ENCODE measurements around the gene RECQL5. TPM values are rescaled to one million over a fixed set of nuclear protein-coding genes. Genes with fewer than 3 reads are reported as not detected.

RECQL5 gene
- total RNA-seq, 1 experiment from 2014 or later, result 36.3 TPM

- CTCF ChIA-PET, result interaction anchor here (0.7 to 2.8 kb wide), 6 partner anchors 8 to 83 kb away, joined by 3 to 17 read pairs (median 4); partner anchors contain the start of gene SMIM5
- BruUV-seq (replicated peaks), result no TSS peak
- POLR2A ChIA-PET, result no interaction called here
Observed at GRCh38 chr17:75641343-75641742, 25.6 kb downstream of the RECQL5 start.

GRCh38 chr17:75640556-75641119, 26.3 kb downstream of the RECQL5 start:
- no peaks in the 10 kb centered on the region for H3K36me3 Mint-ChIP-seq (ENCODE audit: insufficient read depth, unreplicated experiment)
- peaks cover under 1% of the 10 kb centered on the region for H3K4me1 Mint-ChIP-seq (ENCODE audit: insufficient read depth, unreplicated experiment)
- H3K27ac Mint-ChIP-seq (ENCODE audit: low read depth, unreplicated experiment), result no peak overlapping the region
- ChIA-PET CTCF (interaction anchor here (1.0 to 2.8 kb wide), 4 partner anchors 7 to 27 kb away, joined by 3 to 17 read pairs (median 4); partner anchors contain the start of gene SMIM5), POLR2A (no interaction called here)
- no peak for TF ChIP-seq CTCF (IDR thresholded peaks at IDR 0.05; ENCODE audit: unreplicated experiment)
- no TSS peak for BruUV-seq (replicated peaks)
- no peaks in the 10 kb centered on the region for H3K27me3 Mint-ChIP-seq (ENCODE audit: insufficient read depth, unreplicated experiment)
- no peak overlapping the region for H3K4me3 Mint-ChIP-seq (ENCODE audit: unreplicated experiment)
- H3K9me3 Mint-ChIP-seq (ENCODE audit: unreplicated experiment), result no peaks in the 10 kb centered on the region
- intact Hi-C loops (cut with micrococcal nuclease), result no loop called here
- no peak for DNase-seq (ENCODE audit: unreplicated experiment)

More at GRCh38 chr17:75641343-75641742, 25.6 kb downstream of the RECQL5 start:
- H3K9me3 Mint-ChIP-seq (ENCODE audit: unreplicated experiment), result no peaks in the 10 kb centered on the region
- H3K27ac Mint-ChIP-seq (ENCODE audit: low read depth, unreplicated experiment), result no peak overlapping the region
- H3K4me3 Mint-ChIP-seq (ENCODE audit: unreplicated experiment), result no peak overlapping the region
- no peaks in the 10 kb centered on the region for H3K27me3 Mint-ChIP-seq (ENCODE audit: insufficient read depth, unreplicated experiment)
- no peaks in the 10 kb centered on the region for H3K36me3 Mint-ChIP-seq (ENCODE audit: insufficient read depth, unreplicated experiment)
- no peak for TF ChIP-seq CTCF (IDR thresholded peaks at IDR 0.05; ENCODE audit: unreplicated experiment)
- intact Hi-C loops (cut with micrococcal nuclease), result no loop called here
- peaks cover 5% of the 10 kb centered on the region for H3K4me1 Mint-ChIP-seq (ENCODE audit: insufficient read depth, unreplicated experiment)
- no peak for DNase-seq (ENCODE audit: unreplicated experiment)

- no peaks in the 10 kb centered on the region for H3K4me1 Mint-ChIP-seq (ENCODE audit: insufficient read depth, unreplicated experiment)
- no TSS peak for BruUV-seq (replicated peaks)
- ChIA-PET CTCF (interaction anchor here (0.5 to 1.4 kb wide), 3 partner anchors 10 to 247 kb away, joined by 3 read pairs; no protein-coding TSS in a partner anchor), POLR2A (no interaction called here)
- intact Hi-C loops (cut with micrococcal nuclease), result loop anchor here (10.0 kb wide), 1 partner anchor 215 kb away; no protein-coding TSS in a partner anchor
- no peak overlapping the region for H3K4me3 Mint-ChIP-seq (ENCODE audit: unreplicated experiment)
- H3K36me3 Mint-ChIP-seq (ENCODE audit: insufficient read depth, unreplicated experiment), result no peaks in the 10 kb centered on the region
- no peak for DNase-seq (ENCODE audit: unreplicated experiment)
- H3K9me3 Mint-ChIP-seq (ENCODE audit: unreplicated experiment), result no peaks in the 10 kb centered on the region
- TF ChIP-seq CTCF (IDR thresholded peaks at IDR 0.05; ENCODE audit: unreplicated experiment), result no peak
- no peaks in the 10 kb centered on the region for H3K27me3 Mint-ChIP-seq (ENCODE audit: insufficient read depth, unreplicated experiment)
- H3K27ac Mint-ChIP-seq (ENCODE audit: low read depth, unreplicated experiment), result no peak overlapping the region
Observed at GRCh38 chr17:75639771-75640555, 27.0 kb downstream of the RECQL5 start.

- H3K36me3 Mint-ChIP-seq (ENCODE audit: insufficient read depth, unreplicated experiment), result no peaks in the 10 kb centered on the region
- H3K4me1 Mint-ChIP-seq (ENCODE audit: insufficient read depth, unreplicated experiment), result no peaks in the 10 kb centered on the region
- H3K4me3 Mint-ChIP-seq (ENCODE audit: unreplicated experiment), result no peak overlapping the region
- intact Hi-C loops (cut with micrococcal nuclease), result loop anchor here (10.0 kb wide), 1 partner anchor 215 kb away; no protein-coding TSS in a partner anchor
- TF ChIP-seq CTCF (IDR thresholded peaks at IDR 0.05; ENCODE audit: unreplicated experiment), result no peak
- POLR2A ChIA-PET, result no interaction called here
- no peak for DNase-seq (ENCODE audit: unreplicated experiment)
- BruUV-seq (replicated peaks), result no TSS peak
- no peaks in the 10 kb centered on the region for H3K27me3 Mint-ChIP-seq (ENCODE audit: insufficient read depth, unreplicated experiment)
- H3K27ac Mint-ChIP-seq (ENCODE audit: low read depth, unreplicated experiment), result no peak overlapping the region
- CTCF ChIA-PET, result interaction anchor here (0.5 kb wide), 1 partner anchor 248 kb away, joined by 3 read pairs; no protein-coding TSS in a partner anchor
- no peaks in the 10 kb centered on the region for H3K9me3 Mint-ChIP-seq (ENCODE audit: unreplicated experiment)
Observed at GRCh38 chr17:75639327-75639726, 27.6 kb downstream of the RECQL5 start.
